RPMI7951 (cell line): Measurements from ENCODE around the gene PLGRKT. TPM values are rescaled to one million over a fixed set of nuclear protein-coding genes. Genes with fewer than 3 reads are reported as not detected.
A peak's percentile ranks its signal among the peaks of the same experiment; 100 is the strongest.
"Not testable (repeated sequence)": the region's sequence is repeated elsewhere in the genome, so short reads cannot be mapped to it uniquely, and the experiment has no call there.

ENCODE experiments used
- DNase-seq: peaks from one replicate; pipeline ENCODE4 v3.0.0-alpha.2; 2012; ENCODE audit warnings: low read depth
- total RNA-seq: library from RNA; depleted of rRNA; stranded (reverse); fragments of >200 nt; shearing (Covaris generic); gene quantifications from 2 replicates; pipeline ENCODE4 v1.2.3, GENCODE V29; 2014

Gene PLGRKT
- total RNA-seq, 1 experiment from 2014 or later = 45.1 TPM

DNA sequence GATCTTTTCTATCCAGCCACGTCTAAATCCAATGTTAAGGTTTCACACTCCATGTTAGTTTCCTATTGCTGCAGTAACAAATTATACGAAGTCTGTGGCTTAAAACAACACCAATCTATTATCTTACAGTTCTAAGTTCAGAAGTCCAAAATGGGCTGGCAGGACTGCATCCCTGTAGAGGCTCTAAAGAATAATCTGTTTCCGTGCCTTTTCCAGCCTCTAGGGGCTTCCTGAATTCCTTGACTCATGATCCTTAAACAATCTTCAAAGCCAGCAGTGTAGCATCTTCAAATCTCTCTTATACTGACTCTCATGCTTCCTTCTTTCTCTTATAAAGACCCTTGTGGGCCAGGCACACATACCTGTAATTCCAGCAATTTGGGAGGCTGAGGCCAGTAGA lies 6.8 kb downstream of the PLGRKT start:
- no peak for DNase-seq

DNA sequence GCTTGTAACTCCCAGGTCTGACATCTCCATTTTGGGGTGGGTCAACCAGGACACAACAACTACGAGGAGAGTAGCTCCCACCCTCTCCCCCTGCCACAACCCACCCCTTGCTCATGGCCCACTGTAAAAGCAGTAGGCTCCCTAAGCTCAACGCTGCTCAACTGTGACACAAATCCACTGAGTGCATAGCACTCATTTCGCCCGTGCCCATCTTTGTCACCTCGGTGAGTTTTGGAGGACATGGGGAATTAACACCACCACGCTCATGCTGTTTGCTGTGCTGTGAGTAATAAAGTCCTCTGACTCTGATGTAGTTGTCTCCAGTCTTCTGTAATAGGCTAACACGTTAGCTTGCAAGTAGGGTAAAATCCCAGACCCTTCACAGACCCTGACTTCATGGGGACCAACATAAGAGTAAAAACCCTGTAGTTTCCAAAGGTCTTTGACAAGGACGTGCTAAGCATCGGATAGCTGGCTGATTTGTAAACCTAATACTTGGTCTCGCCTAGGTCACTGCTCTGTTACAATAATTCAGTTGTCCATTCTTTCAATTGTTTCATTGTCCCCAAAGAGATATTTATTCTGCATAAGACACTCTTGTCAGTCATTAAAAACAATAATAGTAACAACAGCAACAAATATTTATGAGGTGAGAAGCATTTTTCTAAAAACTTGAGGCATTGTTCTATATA lies 7.7 kb downstream of the PLGRKT start:
- DNase-seq = no peak

- DNase-seq = no peak
These were observed 8.8 kb downstream of the PLGRKT start for GRCh38 chr9:5428794-5429528.

GRCh38 chr9:5428172-5428571 lies 9.6 kb downstream of the PLGRKT start:
- no peak for DNase-seq

- no peak for DNase-seq
These were observed 10.7 kb downstream of the PLGRKT start for GRCh38 chr9:5427005-5427404.

DNA sequence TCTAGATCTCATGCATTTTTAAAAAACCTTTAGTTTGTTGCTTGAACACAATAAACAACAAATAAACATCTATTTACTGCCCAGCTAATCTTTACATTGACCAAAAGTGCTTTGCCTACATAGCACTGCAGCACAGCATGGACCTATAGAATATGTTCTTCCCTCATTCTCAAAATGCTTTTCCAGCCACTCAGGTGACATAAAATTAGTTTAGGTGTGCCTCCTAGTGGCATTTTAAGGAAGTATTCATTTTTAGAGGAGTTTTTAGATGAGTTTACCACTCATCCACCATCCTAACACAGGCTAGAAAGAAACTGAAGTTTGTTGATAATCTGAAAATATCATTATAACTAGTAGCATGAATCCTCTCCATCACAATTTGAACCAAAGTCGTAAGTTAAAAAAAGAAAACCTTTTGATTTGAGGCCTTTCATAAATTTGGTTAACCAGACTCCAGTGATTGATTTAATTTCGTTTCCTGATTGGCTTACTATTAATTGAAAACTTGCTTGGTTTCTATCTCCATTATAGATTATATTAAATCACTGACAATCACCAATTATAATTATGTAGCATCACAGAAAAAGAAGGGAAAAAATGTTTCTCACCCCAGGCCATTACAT lies 12.6 kb downstream of the PLGRKT start:
- DNase-seq = peak; percentile 31

DNA sequence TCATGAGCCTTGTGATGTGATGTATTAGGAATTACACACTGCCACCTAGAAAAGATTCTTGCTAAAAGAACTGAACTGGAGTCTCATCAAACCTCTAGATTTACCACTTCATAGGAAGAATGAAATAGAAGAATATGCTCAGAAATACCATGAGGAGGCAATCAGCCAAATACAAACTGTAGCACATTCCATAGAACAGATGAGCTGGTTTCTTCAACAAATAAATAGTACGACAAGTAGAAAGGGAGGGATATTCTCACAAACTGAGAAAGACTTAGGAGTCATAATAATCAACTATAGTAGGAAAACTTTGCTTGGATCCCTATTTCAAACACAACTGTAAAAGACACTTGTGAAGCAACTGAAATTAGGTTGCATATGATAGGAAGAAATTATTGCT lies 15.4 kb downstream of the PLGRKT start:
- DNase-seq = no peak

GRCh38 chr9:5421163-5421562 lies 16.6 kb downstream of the PLGRKT start:
- DNase-seq = no peak

GRCh38 chr9:5419987-5420386 lies 17.7 kb downstream of the PLGRKT start:
- no peak for DNase-seq

GRCh38 chr9:5418481-5418880 lies 19.2 kb downstream of the PLGRKT start:
- DNase-seq = no peak

GRCh38 chr9:5416953-5417352 lies 20.8 kb downstream of the PLGRKT start:
- DNase-seq = no peak

DNA sequence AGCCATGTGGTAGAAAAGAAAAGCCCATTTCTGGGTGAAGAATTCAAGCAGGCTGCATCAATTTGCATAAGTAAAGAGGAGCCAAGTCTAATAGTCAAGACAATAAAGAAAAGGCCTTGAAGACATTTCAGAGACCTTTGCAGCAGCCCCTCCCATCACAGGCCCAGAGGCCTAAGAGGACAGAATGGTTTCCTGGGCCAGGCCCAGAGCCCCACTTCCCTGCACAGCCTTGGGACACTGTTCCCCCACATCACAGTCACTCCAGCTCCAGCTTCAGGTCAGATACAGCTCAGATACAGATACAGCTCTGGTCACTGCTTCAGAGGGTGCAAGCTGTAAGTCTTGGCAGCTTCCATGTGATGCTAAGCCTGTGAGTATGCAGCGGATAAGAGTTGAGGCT lies 29.1 kb downstream of the PLGRKT start:
- DNase-seq = no peak

DNA sequence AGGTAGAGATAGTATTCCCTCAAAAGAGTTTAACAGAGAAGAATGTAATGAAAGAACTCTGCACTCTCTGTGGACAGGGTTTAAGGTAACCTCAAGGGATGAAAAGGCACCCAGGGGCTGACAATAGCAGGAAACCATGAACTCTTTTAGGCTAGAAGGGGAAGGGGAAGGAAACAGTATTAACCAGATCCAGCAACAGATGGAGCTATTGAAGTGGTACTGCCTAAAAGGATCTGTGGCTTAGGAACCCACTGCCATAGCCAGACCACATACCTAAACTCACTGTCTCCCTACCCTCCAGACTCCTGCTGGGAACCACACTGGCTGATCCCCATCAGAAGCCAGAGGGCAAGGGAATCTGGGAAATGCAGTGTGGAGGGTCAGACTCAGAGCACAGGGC lies 35.5 kb downstream of the PLGRKT start:
- no peak for DNase-seq

- DNase-seq = not testable (repeated sequence)
These were observed 40.2 kb downstream of the PLGRKT start for GRCh38 chr9:5397547-5397946.

DNA sequence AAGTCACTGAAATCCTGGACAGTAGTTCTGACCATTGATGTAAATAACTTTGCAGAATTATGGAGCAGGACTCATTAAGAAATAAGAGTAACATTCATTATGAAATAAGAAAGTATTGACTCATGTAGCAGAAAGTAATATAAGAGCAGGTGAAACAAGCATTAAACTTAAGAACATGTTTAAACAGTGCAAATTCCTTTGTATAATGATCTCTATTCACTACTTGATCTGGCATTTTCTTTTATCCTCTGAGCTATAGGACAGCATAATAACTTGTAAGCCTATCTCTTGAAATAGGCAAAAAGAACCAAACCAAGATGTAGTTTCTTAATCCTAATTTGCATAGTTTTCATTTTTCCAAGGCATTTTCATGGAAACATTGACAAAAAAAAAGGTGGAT lies 42.3 kb downstream of the PLGRKT start:
- DNase-seq = no peak

- DNase-seq = not testable (repeated sequence)
These were observed 43.7 kb downstream of the PLGRKT start for GRCh38 chr9:5393976-5394375.

- DNase-seq = no peak
These were observed 44.2 kb downstream of the PLGRKT start for GRCh38 chr9:5393497-5393896.

DNA sequence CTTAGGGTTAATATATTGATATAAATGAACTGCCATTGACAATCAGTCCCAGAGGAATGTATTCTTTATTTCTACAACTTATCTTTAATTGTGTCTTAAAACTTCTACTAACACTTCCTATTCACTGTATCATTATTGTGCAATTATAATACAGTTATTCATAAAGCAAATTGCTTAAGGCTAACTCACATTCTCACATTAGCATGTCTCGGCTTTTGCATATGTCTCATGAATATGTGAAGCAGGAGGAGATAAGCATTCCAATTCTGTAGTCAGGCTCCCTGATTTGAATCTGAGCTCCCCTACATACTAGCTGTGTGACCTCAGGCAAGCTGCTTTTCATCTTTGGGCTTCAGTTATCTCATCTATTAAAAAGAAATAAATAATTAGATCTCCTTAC lies 45.4 kb downstream of the PLGRKT start:
- no peak for DNase-seq

DNA sequence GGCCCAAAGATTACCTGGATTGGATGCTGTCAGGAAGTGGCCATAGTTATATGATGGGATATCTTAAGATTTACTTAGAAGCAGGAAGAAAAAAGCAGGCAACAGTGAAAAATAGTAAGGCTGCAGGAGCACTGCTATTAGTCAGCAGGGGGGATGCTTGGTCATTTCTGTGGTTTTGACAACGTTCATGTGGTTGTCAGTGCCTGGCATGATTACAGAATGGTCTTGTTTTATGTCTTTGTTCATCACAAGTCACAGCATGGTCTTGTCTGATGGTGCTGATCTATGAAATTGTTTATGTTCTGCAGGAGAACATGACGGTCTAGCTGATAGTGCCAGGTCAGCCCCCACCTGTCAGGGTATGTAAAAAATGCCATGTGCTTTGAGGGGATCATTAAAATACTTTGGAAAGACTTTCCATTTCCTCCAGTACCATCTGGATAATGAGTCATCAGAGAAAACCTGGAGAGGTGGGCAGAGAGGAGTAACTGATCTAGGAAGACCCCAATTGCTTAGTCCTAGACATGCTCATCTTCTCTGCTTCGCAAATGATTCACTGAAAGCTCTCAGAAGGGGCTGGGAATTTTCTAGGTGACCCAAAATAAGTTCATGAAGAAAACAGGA lies 48.5 kb downstream of the PLGRKT start:
- peak; percentile 88 for DNase-seq

DNA sequence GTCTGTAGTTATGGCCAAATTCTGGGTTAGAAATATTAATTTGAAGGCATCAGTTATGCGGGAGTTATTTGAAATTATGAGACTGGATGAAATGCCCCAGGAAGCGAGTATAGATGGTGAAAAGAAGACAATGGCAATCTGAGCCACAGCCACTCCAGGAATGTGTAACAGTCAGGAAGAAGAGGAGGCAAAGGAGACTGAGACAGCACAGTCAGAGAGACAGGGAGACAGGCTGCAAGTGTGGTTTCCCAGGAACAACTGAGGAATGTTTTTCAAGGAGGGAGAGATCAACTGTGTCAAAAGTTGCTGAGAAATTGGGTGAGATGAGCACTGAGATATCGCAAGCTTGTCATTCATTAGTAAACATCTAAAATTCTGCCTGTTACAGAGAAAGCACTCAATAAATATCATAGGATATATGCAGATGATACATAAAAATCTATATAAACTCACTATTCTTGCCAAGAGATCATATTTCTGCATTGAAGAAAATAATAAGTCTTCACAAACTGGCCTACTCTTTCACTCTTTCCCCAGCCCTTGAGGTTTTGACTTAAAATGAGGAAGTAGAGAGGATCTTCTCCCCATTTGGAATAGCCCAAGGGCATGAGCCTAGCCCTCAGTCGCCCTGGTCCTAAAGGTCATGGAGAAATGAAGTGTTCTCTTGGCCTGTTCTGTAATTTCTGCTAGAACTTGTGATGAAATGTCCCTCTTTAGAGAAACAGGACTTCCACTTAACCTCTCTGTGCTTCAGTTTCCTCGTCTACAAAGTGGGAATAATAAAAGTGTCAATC lies 49.5 kb downstream of the PLGRKT start:
- peak; percentile 24 for DNase-seq

DNA sequence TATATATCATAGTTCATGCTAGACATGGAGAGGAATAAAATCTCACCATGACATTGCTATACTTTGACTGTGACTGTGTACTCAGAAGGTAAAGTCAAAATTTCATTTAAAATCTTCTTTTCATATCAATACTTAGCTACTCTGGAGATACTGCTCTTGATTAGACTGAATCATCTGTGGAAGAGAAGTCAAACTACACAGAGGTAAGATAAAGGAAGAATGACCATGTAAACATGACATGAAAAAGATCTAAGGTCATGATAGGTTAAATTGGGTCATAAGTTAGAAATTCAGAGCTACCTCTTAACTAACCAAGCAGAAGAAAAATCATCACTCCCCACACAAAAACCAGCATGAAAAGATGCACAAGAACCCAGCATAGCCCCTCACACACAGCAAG lies 53.3 kb downstream of the PLGRKT start:
- DNase-seq = no peak

DNA sequence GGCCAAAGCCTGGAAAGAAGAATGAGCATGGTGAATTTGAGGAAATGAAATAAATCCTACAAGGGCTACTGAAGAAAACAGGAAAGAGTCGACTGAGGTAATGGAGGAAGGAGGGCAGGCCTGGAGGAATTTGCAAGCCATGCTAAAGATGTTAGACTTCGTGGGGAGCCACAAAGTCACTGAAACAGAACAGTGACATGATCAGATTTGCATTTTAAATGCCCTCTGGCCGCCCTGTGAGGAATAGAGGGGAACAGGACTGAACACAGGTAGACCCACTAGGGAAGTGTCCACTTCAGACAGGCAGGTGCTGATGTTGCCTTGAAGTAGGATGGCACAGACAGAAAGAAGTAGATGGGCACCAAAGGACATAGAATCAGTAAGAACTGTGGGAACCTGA lies 55.2 kb downstream of the PLGRKT start:
- DNase-seq = no peak
